Central memory CD8-positive, alpha-beta T cell (primary cell): ENCODE measurements around the gene CREBRF.
A peak's percentile ranks its signal among the peaks of the same experiment; 100 is the strongest.
"Not testable (repeated sequence)": the region's sequence is repeated elsewhere in the genome, so short reads cannot be mapped to it uniquely, and the experiment has no call there.

Source experiments
- ATAC-seq: fragments of 150-1000 bp; cut with Tn5 transposase; replicated peaks from 2 replicates; pipeline ENCODE4 v1.10.0; 2022; ENCODE audit warnings: mild to moderate bottlenecking, moderate FRiP score, moderate number of reproducible peaks; ENCODE audit not compliant: poor library complexity, severe bottlenecking; ENCODE audit errors: extremely low read depth
- DNase-seq, 2 donors: peaks; one replicate each; pipeline ENCODE4 v3.0.0; 2021; ENCODE audit warnings: low spot score in 2 of 2
- H3K27ac Mint-ChIP-seq: one replicate; pipeline ENCODE4 v1.8.0; 2022; ENCODE audit warnings: low read depth, mild to moderate bottlenecking, moderate library complexity, mixed read lengths
- H3K27me3 Mint-ChIP-seq: one replicate; pipeline ENCODE4 v1.8.0; 2022; ENCODE audit warnings: mixed read lengths
- H3K36me3 Mint-ChIP-seq: one replicate; pipeline ENCODE4 v1.8.0; 2022; ENCODE audit warnings: mild to moderate bottlenecking, moderate library complexity, mixed read lengths; ENCODE audit not compliant: insufficient read depth
- H3K4me1 Mint-ChIP-seq: one replicate; pipeline ENCODE4 v1.8.0; 2022; ENCODE audit warnings: mixed read lengths
- H3K4me3 Mint-ChIP-seq: one replicate; pipeline ENCODE4 v1.8.0; 2022; ENCODE audit warnings: mild to moderate bottlenecking, moderate library complexity, mixed read lengths
- H3K9me3 Mint-ChIP-seq: one replicate; pipeline ENCODE4 v1.8.0; 2022; ENCODE audit warnings: mixed read lengths

CREBRF gene

DNA sequence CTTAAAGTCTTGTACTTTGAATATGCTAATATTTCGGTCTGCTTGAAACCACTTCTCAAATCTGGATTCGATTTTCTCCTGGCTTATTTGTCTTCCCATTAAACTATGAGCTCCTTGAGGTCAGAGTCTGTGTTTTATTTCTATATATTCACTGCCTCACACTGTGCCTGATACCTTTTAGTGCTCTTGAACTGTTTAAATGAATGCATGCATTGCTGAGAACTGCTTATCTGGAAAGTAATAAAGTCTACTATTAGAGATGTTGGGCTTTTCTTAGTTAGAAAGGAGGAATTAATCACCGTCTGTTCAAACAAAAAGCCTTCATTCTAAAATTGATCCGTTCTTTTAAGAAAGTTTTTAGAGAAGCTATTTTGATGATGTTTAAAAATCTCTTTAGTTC is 6.0 kb downstream of the CREBRF start:
- Mint-ChIP-seq H3K36me3 (peaks cover 15% of the 10 kb centered on the region), H3K4me3 (no peak overlapping the region), H3K4me1 (peaks cover 54% of the 10 kb centered on the region), H3K27ac (peak overlapping the region; percentile 59), H3K9me3 (no peaks in the 10 kb centered on the region), H3K27me3 (no peaks in the 10 kb centered on the region)
- no peak for ATAC-seq
- no peak for DNase-seq

DNA sequence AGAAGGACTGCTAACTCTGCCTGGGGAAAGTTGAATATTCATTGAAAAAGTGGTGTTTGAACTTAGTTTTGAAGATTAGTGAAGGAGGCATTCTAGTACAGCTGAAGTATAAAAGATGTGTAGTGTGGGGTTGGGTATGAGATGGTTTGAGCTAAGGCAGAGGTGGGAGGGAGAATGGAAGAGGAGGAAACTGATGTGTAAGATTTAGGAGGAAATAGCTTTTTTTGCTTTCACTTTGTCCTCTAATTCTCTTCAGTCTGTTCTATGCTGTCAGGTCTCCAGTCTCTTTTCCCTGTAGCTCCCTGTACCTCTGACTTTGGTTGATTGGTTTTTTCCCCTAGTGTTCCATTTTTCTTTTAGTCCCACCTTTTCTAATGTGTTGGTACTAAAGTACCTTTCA is 9.0 kb downstream of the CREBRF start:
- no peaks in the 10 kb centered on the region for H3K9me3 Mint-ChIP-seq
- H3K4me3 Mint-ChIP-seq: peak overlapping the region; percentile 56
- H3K27me3 Mint-ChIP-seq: no peaks in the 10 kb centered on the region
- ATAC-seq (peak; percentile 68), DNase-seq (no peak)
- H3K27ac Mint-ChIP-seq: peak overlapping the region; percentile 94
- H3K4me1 Mint-ChIP-seq: peaks cover 63% of the 10 kb centered on the region
- peaks cover 19% of the 10 kb centered on the region for H3K36me3 Mint-ChIP-seq

DNA sequence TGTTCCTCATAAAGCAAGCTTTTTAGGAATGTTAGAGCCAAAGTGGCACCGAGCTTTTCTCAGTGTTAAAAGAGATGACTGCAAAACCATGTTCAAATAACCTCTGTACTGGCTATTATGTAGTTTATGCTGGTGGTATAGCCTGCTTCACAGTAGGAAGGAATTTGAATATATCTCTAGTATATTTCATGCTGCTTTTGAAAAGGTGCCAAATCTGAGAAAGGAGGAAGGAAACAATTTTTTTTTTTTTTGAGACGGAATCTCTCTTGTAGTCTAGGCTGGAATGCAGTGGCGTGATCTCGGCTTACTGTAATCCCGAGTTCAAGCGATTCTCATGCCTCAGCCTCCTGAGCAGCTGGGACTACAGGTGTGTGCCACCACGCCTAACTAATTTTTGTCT is 13.5 kb downstream of the CREBRF start:
- Mint-ChIP-seq H3K9me3 (no peaks in the 10 kb centered on the region), H3K27ac (no peak overlapping the region), H3K4me1 (peaks cover 51% of the 10 kb centered on the region), H3K4me3 (peak overlapping the region; percentile 3), H3K27me3 (no peaks in the 10 kb centered on the region), H3K36me3 (peaks cover 10% of the 10 kb centered on the region)
- ATAC-seq (no peak), DNase-seq (no peak)

DNA sequence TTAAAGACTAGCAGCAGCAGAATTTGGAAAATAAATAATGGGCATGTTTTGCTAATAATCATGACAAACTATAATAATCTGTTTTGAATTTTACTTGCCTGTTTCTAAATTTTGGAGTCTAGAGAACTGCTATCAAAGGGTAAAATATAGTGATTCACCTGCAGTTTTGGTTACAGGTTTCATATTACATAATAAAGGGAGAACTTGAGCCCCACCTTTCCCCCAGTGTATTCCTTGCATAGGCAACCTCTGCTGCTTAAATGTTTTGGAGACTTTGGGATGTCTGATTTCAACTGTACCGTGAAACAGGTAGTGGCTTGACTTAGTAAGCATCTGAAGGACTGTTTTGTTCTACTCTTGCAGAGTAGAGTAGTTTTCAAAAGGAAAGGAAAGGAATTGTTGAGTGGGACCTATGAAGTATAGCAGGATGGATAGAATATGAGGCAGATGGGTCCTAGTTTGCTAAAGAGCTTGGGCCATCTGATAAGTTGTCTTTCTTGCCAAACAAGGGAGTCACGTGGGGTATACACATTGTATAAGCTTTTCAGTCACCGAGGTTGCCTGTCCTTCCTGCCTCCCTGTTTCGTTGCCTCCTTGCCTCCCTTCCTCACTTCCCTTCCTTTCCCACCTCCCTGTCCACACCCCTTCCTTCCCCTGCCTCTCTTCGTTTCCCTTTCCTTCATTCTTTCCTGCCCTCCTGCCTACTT is 19.1 kb downstream of the CREBRF start:
- ATAC-seq (no peak), DNase-seq (no peak)
- Mint-ChIP-seq H3K36me3 (peaks cover 11% of the 10 kb centered on the region), H3K4me3 (no peak overlapping the region), H3K27ac (no peak overlapping the region), H3K9me3 (no peaks in the 10 kb centered on the region), H3K4me1 (peaks cover 55% of the 10 kb centered on the region), H3K27me3 (no peaks in the 10 kb centered on the region)

DNA sequence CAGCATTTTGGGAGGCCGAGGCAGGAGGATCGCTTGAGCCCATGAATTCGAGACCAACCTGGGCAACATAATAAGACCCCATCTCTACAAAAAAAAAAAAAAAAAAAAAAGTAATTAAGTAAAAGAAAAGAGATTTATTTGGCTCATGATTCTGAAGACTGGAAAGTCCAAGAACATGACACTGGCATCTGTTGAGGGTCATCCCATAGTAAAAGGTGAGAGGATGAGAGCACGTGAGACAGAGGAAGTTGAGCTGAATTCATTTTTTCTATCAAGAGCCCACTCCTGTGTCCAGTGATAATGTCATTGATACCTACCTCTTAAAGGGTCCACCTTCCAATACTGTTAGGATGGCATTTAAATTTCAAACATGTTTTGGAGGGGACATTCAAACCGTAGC is 19.8 kb downstream of the CREBRF start:
- ATAC-seq (no peak), DNase-seq (no peak)
- peaks cover 57% of the 10 kb centered on the region for H3K4me1 Mint-ChIP-seq
- peaks cover 17% of the 10 kb centered on the region for H3K36me3 Mint-ChIP-seq
- no peaks in the 10 kb centered on the region for H3K27me3 Mint-ChIP-seq
- no peak overlapping the region for H3K4me3 Mint-ChIP-seq
- no peak overlapping the region for H3K27ac Mint-ChIP-seq
- H3K9me3 Mint-ChIP-seq: no peaks in the 10 kb centered on the region

DNA sequence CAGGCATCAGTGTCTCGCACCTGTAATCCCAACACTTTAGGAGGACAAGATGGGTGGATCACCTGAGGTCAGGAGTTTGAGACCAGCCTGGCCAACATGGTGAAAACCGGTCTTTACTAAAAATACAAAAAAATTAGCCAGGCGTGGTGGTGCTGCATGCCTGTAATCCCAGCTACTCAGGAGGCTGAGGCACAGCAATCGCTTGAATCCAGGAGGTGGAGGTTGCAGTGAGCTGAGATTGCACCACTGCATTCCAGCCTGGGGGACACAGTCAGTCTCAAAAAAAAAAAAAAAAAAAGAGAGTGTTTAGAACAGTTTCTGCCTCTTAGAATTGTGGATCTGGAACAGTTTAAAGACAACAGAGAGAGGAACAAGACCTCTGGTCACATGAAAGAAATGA is 20.3 kb downstream of the CREBRF start:
- not testable (repeated sequence) for H3K4me3 Mint-ChIP-seq, H3K27me3 Mint-ChIP-seq, H3K9me3 Mint-ChIP-seq, DNase-seq, ATAC-seq, H3K27ac Mint-ChIP-seq
- Mint-ChIP-seq H3K36me3 (peaks cover 20% of the 10 kb centered on the region), H3K4me1 (peaks cover 59% of the 10 kb centered on the region)

DNA sequence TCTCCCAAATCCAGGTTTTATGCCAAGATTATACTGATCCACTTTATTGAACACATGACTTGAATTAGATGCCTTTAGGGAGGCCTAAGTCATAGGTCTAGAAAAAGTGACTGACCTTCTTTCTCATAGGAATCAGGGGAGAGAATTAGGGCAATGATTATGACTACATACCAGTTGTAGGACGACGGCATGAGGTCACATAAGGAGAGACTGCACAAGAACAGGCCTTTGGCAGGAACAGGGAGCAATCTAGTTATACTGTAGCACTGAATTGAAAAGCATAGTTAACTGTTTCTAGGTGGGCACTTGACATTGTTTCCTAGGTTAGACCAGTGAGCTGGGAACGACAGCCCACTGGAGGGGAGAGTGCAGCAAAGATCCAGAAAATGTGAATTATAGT is 22.7 kb downstream of the CREBRF start:
- no peak for DNase-seq
- no peaks in the 10 kb centered on the region for H3K9me3 Mint-ChIP-seq
- peaks cover 34% of the 10 kb centered on the region for H3K36me3 Mint-ChIP-seq
- no peak overlapping the region for H3K4me3 Mint-ChIP-seq
- no peak for ATAC-seq
- H3K27ac Mint-ChIP-seq: no peak overlapping the region
- H3K27me3 Mint-ChIP-seq: no peaks in the 10 kb centered on the region
- peaks cover 52% of the 10 kb centered on the region for H3K4me1 Mint-ChIP-seq

DNA sequence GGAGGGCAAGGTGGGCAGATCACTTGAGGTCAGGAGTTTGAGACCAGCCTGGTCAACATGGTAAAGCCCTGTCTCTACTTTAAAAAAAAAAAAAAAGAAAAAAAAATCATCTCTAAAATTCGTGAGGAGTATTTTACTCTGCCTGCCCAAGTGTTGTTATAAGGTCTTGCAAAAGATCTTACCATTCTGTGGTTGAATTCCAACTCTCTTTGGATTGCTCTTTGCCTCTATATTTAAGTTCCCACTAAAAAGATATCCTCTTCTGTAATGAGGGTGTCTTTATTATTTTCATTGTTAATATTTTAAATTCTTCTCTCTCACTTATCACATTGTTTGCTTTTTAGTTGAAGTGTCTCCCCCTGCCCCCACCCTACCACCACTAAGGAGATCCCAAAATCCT is 33.4 kb downstream of the CREBRF start:
- H3K9me3 Mint-ChIP-seq: no peaks in the 10 kb centered on the region
- no peak for ATAC-seq
- no peak overlapping the region for H3K4me3 Mint-ChIP-seq
- no peaks in the 10 kb centered on the region for H3K27me3 Mint-ChIP-seq
- peaks cover 27% of the 10 kb centered on the region for H3K4me1 Mint-ChIP-seq
- peaks cover 56% of the 10 kb centered on the region for H3K36me3 Mint-ChIP-seq
- H3K27ac Mint-ChIP-seq: no peak overlapping the region
- DNase-seq: no peak

DNA sequence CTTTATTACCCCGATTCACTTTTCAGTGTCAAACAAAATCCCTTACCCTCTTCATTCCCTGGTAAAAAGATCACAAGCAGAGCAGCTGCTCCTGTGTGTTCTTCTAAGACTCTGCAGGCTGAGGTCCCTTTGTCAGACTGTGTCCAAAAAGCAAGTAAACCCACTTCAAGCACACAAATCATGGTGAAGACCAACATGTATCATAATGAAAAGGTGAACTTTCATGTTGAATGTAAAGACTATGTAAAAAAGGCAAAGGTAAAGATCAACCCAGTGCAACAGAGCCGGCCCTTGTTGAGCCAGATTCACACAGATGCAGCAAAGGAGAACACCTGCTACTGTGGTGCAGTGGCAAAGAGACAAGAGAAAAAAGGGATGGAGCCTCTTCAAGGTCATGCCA is 34.5 kb downstream of the CREBRF start:
- H3K4me3 Mint-ChIP-seq: no peak overlapping the region
- ATAC-seq: no peak
- peaks cover 28% of the 10 kb centered on the region for H3K4me1 Mint-ChIP-seq
- DNase-seq: no peak
- no peaks in the 10 kb centered on the region for H3K9me3 Mint-ChIP-seq
- no peaks in the 10 kb centered on the region for H3K27me3 Mint-ChIP-seq
- peak overlapping the region; percentile 2 for H3K27ac Mint-ChIP-seq
- peaks cover 53% of the 10 kb centered on the region for H3K36me3 Mint-ChIP-seq

DNA sequence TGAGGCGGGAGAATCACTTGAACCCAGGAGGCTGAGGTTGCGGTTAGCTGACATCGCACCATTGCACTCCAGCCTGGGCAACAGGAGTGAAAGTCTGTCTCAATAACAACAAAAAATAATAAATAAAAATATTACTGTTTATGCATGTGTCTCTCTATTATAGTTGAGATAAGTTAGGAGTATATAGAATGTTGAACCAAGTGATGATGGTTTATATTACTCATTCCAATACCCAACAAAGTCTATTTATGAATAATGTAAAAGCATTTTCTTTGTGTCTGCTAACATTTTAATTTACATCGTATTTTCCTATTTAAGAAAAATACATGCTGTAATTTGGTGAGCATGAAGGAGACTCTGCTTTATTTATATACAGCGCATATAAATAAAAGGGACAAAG is 35.8 kb downstream of the CREBRF start:
- Mint-ChIP-seq H3K27me3 (no peaks in the 10 kb centered on the region), H3K4me1 (peaks cover 31% of the 10 kb centered on the region), H3K27ac (no peak overlapping the region), H3K9me3 (no peaks in the 10 kb centered on the region), H3K36me3 (peaks cover 43% of the 10 kb centered on the region), H3K4me3 (no peak overlapping the region)
- DNase-seq (no peak), ATAC-seq (no peak)

DNA sequence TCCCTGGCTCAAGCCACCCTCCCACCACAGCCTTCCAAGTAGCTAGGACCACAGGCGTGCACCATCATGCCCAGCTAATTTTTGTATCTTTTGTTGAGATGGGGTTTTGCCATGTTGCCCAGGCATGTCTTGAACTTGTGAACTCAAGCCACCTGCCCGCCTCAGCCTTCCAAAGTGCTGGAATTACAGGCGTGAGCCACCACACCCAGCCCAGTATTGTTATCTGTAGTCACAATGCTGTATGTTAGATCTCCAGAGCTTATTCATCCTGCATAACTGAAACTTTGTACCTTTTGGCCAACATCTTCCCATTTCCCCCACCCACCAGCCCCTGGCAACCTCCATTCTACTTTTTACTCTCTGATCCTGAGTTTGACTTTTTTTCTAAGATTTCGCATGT is 37.5 kb downstream of the CREBRF start:
- H3K27me3 Mint-ChIP-seq: no peaks in the 10 kb centered on the region
- peaks cover 47% of the 10 kb centered on the region for H3K4me1 Mint-ChIP-seq
- no peak overlapping the region for H3K27ac Mint-ChIP-seq
- no peak for DNase-seq
- ATAC-seq: no peak
- peaks cover 32% of the 10 kb centered on the region for H3K36me3 Mint-ChIP-seq
- no peaks in the 10 kb centered on the region for H3K9me3 Mint-ChIP-seq
- H3K4me3 Mint-ChIP-seq: no peak overlapping the region

DNA sequence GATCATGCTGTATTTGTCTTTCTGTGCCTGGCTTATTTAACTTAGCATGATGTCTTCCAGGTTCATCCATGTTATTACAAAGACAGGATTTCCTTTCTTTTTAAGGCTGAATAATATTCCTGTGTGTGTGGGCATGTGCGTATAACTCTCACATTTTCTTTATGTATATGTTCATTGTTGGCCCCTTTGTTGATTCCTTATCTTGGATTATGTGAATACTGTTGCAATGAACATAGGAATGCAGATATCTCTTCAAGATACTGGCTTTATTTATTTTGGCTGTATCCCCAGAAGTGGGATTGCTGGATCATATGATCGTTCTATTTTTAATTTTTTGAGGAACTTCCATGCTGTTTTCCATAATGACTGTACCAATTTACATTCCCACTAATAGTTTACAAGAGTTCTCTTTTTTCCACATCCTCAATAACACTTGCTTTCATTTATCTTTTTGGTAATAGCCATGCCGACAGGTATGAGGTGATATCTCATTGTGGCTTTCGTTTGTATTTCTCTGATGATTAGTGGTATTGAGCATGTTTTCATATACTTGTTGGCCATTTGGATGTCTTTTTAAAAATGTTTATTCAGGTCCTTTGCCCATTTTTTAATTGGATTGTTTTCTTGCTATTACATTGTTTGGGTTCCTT is 38.0 kb downstream of the CREBRF start:
- Mint-ChIP-seq H3K27me3 (no peaks in the 10 kb centered on the region), H3K9me3 (no peaks in the 10 kb centered on the region), H3K36me3 (peaks cover 27% of the 10 kb centered on the region), H3K4me3 (no peak overlapping the region), H3K4me1 (peaks cover 52% of the 10 kb centered on the region), H3K27ac (no peak overlapping the region)
- DNase-seq (no peak), ATAC-seq (no peak)

DNA sequence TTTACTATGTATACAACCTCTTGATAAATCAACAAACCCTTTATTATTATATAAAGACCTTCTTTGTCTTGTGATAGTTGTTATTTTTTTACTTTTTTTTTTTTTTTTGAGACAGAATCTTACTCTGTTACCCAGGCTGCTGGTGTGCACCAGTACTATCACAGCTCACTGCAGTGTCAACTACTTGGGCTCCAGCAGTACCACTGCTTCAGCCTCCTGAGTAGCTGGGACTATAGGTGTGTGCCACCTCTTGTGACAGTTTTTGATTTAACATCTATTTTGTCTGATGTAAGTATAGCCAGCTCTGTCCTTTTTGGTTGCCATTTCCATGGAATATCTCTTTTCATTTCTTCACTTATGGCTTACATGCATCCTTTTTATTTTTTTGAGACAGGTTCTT is 42.6 kb downstream of the CREBRF start:
- H3K4me1 Mint-ChIP-seq: peaks cover 59% of the 10 kb centered on the region
- H3K27me3 Mint-ChIP-seq: no peaks in the 10 kb centered on the region
- no peak for DNase-seq
- H3K27ac Mint-ChIP-seq: peak overlapping the region; percentile 49
- H3K36me3 Mint-ChIP-seq: peaks cover 9% of the 10 kb centered on the region
- H3K9me3 Mint-ChIP-seq: peaks cover 6% of the 10 kb centered on the region
- H3K4me3 Mint-ChIP-seq: no peak overlapping the region
- ATAC-seq: no peak
